ENCODE results near the gene NBEA. TPM values are rescaled to one million over a fixed set of nuclear protein-coding genes. Genes with fewer than 3 reads are reported as not detected.

The NBEA gene
- total RNA-seq, 4 donors from 2014 or later: 1.4 to 14.9 (median 4.1) TPM

DNA sequence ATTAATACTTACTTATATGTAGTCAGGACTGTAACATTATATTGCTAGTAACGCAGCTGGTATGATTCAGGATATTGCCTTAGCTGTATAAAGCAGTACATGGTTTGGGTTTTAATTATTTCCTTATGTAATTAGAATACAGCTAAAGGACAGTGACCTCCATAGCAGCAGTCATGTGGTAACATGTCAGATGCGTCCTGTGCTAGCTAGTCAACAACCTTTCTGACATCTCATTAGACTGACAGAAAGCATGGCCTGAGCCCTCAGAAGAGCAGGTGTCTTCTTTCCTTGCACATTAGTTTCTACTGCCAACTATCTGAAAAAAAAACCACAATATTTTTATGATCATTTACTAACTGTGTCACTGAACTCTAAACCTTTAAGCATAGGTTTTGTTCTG is 412.2 kb downstream of the NBEA start:
- Histone ChIP-seq H3K9me3 (no peaks in the 10 kb centered on the region), H3K36me3 (no peaks in the 10 kb centered on the region), H3K4me1 (no peaks in the 10 kb centered on the region), H3K27ac (no peak overlapping the region), H3K27me3 (no peaks in the 10 kb centered on the region), H3K4me3 (no peak overlapping the region)
- no peak for TF ChIP-seq POLR2A (IDR thresholded peaks at IDR 0.05)
- TF ChIP-seq, protein P1, sequence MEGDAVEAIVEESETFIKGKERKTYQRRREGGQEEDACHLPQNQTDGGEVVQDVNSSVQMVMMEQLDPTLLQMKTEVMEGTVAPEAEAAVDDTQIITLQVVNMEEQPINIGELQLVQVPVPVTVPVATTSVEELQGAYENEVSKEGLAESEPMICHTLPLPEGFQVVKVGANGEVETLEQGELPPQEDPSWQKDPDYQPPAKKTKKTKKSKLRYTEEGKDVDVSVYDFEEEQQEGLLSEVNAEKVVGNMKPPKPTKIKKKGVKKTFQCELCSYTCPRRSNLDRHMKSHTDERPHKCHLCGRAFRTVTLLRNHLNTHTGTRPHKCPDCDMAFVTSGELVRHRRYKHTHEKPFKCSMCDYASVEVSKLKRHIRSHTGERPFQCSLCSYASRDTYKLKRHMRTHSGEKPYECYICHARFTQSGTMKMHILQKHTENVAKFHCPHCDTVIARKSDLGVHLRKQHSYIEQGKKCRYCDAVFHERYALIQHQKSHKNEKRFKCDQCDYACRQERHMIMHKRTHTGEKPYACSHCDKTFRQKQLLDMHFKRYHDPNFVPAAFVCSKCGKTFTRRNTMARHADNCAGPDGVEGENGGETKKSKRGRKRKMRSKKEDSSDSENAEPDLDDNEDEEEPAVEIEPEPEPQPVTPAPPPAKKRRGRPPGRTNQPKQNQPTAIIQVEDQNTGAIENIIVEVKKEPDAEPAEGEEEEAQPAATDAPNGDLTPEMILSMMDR (IDR thresholded peaks at IDR 0.05): no peak
- no peak for DNase-seq

DNA sequence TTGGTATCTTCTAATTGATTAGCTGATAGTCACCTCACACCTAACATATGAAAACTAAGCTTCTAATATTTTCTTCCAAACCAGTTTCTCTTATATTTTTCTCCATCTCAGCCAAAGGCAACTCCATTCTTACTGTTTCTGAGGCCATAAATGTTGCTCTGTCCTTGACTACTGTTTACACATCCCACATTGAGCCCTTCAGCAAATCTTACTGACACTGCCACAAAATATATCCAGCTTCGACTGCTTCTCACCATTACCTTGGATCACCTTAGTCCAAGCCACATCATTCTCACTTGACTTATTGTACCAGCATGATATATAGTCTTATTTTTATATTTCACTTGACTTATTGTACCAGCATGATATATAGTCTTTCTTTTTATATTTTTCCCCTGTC is 412.8 kb downstream of the NBEA start:
- Histone ChIP-seq H3K27ac (no peak overlapping the region), H3K27me3 (no peaks in the 10 kb centered on the region), H3K9me3 (no peaks in the 10 kb centered on the region), H3K36me3 (no peaks in the 10 kb centered on the region), H3K4me3 (no peak overlapping the region), H3K4me1 (no peaks in the 10 kb centered on the region)
- TF ChIP-seq, protein P1 (IDR thresholded peaks at IDR 0.05): no peak
- no peak for TF ChIP-seq POLR2A (IDR thresholded peaks at IDR 0.05)
- no peak for DNase-seq

- Histone ChIP-seq H3K9me3 (no peaks in the 10 kb centered on the region), H3K27me3 (no peaks in the 10 kb centered on the region), H3K4me3 (no peak overlapping the region), H3K27ac (no peak overlapping the region), H3K36me3 (no peaks in the 10 kb centered on the region), H3K4me1 (no peaks in the 10 kb centered on the region)
- TF ChIP-seq POLR2A (IDR thresholded peaks at IDR 0.05): no peak
- TF ChIP-seq, protein P1 (IDR thresholded peaks at IDR 0.05): no peak
- no peak for DNase-seq
Observed at GRCh38 chr13:35356572-35356971, 414.5 kb downstream of the NBEA start.

DNA sequence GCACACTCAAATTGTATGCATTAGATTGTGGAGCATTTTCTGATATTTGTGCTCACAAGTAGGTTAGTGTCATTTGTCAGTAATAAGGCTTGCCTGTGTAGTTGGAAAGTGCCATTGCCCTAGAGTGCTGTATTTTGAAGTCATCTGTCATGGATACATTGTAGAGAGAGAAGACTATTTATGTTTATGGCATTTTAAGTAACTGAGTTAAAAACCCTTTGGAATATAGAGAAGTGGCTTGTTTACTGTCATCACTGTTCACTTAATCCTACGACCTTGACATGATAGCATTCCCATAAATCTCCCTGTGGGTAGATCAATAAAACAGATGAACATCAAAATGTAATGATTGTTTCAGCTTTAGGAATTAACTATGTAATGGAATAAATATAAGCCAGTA is 423.8 kb downstream of the NBEA start:
- TF ChIP-seq POLR2A (IDR thresholded peaks at IDR 0.05): no peak
- TF ChIP-seq, protein P1 (IDR thresholded peaks at IDR 0.05): no peak
- Histone ChIP-seq H3K27me3 (no peaks in the 10 kb centered on the region), H3K4me1 (no peaks in the 10 kb centered on the region), H3K4me3 (no peak overlapping the region), H3K9me3 (no peaks in the 10 kb centered on the region), H3K36me3 (no peaks in the 10 kb centered on the region), H3K27ac (no peak overlapping the region)
- DNase-seq: no peak

DNA sequence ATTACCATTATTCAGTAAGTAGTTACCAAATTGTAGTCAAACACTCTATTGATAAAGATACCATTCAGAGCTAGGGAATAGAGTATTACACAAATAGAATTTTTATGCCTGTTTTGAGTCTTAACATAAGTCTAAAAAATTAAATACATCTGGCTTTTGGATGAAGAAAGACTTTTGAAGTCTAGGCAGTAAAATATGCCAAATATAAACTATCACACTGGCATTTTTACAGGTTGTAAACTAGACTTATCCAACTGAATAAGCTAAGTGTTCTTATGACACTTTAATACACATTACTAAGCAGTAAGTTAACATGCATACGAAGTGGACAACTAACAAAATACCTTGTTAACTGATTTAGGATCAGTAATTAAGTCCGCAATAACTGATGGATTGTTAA is 425.5 kb downstream of the NBEA start:
- Histone ChIP-seq H3K36me3 (no peaks in the 10 kb centered on the region), H3K27me3 (no peaks in the 10 kb centered on the region), H3K27ac (no peak overlapping the region), H3K4me1 (no peaks in the 10 kb centered on the region), H3K4me3 (no peak overlapping the region), H3K9me3 (peaks cover 0 to 8% (median 0%) of the 10 kb centered on the region in 4 donors)
- DNase-seq: no peak
- no peak for TF ChIP-seq POLR2A (IDR thresholded peaks at IDR 0.05)
- TF ChIP-seq, protein P1 (IDR thresholded peaks at IDR 0.05): no peak

DNA sequence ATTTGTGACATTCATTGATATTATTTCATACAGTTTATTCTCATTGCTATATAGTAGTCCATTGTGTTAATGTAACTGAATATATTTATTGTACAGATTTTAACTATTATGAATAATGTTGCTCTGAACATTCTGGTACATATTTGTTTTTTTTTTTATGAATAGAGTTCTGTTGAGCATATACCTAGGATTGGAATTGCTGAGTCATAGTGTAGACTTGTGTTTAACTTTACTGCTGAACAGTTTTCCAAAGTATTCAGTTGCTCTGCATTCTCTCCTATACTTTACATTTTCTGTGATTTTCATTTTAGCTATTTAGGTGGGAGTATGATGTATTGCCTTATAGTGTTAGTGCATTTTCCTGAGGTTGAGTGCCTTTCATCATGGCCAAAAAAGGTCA is 436.9 kb downstream of the NBEA start:
- TF ChIP-seq, protein P1 (IDR thresholded peaks at IDR 0.05): no peak
- TF ChIP-seq POLR2A (IDR thresholded peaks at IDR 0.05): no peak
- no peaks in the 10 kb centered on the region for H3K9me3 ChIP-seq
- H3K4me3 ChIP-seq: no peak overlapping the region
- H3K4me1 ChIP-seq: no peaks in the 10 kb centered on the region
- no peaks in the 10 kb centered on the region for H3K27me3 ChIP-seq
- no peak overlapping the region for H3K27ac ChIP-seq
- H3K36me3 ChIP-seq: no peaks in the 10 kb centered on the region
- no peak for DNase-seq
